ENCODE results near the gene PCDHB10.
"Not testable (repeated sequence)": the region's sequence is repeated elsewhere in the genome, so short reads cannot be mapped to it uniquely, and the experiment has no call there.

The PCDHB10 gene

DNA sequence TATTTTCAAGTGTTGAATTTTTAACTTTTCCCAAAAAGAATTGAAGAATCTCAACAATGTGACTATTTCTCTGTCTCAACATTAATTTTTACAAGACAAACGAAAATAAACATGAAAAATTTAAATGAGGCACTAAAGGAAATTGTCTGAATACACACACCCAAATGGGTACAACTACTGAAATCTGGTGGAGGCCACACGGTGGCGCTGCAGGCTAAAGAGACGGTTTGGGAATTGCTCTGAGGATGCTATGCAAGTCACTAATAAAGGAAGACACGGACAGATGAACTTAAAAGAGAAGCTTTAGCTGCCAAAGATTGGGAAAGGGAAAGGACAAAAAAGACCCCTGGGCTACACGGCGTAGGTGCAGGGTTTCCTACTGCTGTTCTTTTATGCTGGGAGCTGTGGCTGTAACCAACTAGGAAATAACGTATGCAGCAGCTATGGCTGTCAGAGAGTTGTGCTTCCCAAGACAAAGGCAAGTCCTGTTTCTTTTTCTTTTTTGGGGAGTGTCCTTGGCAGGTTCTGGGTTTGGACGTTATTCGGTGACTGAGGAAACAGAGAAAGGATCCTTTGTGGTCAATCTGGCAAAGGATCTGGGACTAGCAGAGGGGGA lies at the start of gene PCDHB10:
Gene PCDHB10 (plus strand): TSS at position 244 of the 616 bp plus-strand sequence. CDS start 200 bp downstream, at position 444.
- DNase-seq (ENCODE audit: low read depth), result no peak

- peak; percentile 23 for DNase-seq (ENCODE audit: low read depth)
Measured at GRCh38 chr5:141149812-141150211, 42.3 kb upstream of the PCDHB10 start, which contains the start of gene PCDHB6. Gene PCDHB6, plus strand, starts transcription at chr5:141150057. Its CDS starts 201 bp downstream, at chr5:141150258.

DNA sequence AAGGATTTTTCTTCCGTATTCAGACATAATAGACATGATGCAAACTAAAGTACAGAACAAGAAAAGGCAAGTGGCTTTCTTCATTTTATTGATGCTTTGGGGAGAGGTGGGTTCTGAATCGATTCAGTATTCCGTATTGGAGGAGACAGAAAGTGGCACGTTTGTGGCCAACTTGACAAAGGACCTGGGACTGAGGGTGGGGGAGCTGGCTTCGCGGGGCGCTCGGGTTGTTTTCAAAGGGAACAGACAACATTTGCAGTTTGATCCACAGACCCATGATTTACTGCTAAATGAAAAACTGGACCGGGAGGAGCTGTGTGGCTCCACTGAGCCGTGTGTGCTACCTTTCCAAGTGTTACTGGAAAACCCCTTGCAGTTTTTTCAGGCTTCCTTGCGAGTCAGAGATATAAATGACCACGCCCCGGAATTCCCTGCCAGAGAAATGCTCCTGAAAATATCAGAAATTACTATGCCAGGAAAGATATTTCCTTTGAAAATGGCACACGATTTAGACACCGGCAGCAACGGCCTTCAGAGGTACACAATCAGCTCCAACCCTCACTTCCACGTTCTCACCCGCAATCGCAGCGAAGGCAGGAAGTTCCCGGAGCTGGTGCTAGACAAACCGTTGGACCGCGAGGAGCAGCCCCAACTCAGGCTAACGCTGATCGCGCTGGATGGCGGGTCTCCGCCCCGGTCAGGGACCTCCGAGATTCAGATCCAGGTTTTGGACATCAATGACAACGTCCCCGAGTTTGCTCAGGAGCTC lies 41.7 kb upstream of the PCDHB10 start:
- no peak for DNase-seq (ENCODE audit: low read depth)

DNA sequence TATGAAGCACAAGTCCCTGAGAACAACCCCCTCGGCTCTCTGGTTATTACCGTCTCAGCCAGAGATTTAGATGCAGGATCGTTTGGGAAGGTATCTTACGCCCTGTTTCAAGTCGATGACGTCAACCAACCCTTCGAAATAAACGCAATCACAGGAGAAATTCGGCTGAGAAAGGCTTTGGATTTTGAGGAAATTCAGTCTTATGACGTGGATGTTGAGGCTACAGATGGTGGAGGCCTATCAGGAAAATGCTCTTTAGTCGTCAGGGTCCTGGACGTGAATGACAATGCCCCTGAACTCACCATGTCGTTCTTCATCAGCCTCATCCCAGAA lies 41.2 kb upstream of the PCDHB10 start:
- DNase-seq (ENCODE audit: low read depth), result no peak

DNA sequence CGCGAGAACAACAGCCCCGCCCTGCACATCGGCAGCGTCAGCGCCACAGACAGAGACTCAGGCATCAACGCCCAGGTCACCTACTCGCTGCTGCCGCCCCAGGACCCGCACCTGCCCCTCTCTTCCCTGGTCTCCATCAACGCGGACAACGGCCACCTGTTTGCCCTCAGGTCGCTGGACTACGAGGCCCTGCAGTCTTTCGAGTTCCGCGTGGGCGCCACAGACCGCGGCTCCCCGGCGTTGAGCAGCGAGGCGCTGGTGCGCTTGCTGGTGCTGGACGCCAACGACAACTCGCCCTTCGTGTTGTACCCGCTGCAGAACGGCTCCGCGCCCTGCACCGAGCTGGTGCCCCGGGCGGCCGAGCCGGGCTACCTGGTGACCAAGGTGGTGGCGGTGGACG lies 40.5 kb upstream of the PCDHB10 start:
- DNase-seq (ENCODE audit: low read depth), result not testable (repeated sequence)

GRCh38 chr5:141152096-141152495 lies 40.1 kb upstream of the PCDHB10 start:
- not testable (repeated sequence) for DNase-seq (ENCODE audit: low read depth)

- DNase-seq (ENCODE audit: low read depth), result no peak
Measured at GRCh38 chr5:141155540-141156374, 36.4 kb upstream of the PCDHB10 start.

DNA sequence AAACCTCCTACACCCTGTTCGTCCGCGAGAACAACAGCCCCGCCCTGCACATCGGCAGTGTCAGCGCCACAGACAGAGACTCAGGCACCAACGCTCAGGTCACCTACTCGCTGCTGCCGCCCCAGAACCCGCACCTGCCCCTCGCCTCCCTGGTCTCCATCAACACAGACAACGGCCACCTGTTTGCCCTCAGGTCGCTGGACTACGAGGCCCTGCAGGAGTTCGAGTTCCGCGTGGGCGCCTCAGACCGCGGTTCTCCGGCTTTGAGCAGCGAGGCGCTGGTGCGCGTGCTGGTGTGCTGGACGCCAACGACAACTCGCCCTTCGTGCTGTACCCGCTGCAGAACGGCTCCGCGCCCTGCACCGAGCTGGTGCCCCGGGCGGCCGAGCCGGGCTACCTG lies 34.8 kb upstream of the PCDHB10 start:
- DNase-seq (ENCODE audit: low read depth), result not testable (repeated sequence)

DNA sequence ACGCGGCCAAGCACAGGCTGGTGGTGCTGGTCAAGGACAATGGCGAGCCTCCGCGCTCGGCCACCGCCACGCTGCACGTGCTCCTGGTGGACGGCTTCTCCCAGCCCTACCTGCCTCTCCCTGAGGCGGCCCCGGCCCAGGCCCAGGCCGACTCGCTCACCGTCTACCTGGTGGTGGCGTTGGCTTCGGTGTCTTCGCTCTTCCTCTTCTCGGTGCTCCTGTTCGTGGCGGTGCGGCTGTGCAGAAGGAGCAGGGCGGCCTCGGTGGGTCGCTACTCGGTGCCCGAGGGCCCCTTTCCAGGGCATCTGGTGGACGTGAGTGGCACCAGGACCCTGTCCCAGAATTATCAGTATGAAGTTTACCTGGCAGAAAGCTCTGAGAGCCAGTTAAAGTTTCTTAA lies 34.3 kb upstream of the PCDHB10 start:
- DNase-seq (ENCODE audit: low read depth), result not testable (repeated sequence)

- no peak for DNase-seq (ENCODE audit: low read depth)
Measured at GRCh38 chr5:141172381-141173204, 19.6 kb upstream of the PCDHB10 start, which contains the start of gene PCDHB7. Gene PCDHB7, plus strand, starts transcription at chr5:141172644. Its CDS starts 192 bp downstream, at chr5:141172836.

DNA sequence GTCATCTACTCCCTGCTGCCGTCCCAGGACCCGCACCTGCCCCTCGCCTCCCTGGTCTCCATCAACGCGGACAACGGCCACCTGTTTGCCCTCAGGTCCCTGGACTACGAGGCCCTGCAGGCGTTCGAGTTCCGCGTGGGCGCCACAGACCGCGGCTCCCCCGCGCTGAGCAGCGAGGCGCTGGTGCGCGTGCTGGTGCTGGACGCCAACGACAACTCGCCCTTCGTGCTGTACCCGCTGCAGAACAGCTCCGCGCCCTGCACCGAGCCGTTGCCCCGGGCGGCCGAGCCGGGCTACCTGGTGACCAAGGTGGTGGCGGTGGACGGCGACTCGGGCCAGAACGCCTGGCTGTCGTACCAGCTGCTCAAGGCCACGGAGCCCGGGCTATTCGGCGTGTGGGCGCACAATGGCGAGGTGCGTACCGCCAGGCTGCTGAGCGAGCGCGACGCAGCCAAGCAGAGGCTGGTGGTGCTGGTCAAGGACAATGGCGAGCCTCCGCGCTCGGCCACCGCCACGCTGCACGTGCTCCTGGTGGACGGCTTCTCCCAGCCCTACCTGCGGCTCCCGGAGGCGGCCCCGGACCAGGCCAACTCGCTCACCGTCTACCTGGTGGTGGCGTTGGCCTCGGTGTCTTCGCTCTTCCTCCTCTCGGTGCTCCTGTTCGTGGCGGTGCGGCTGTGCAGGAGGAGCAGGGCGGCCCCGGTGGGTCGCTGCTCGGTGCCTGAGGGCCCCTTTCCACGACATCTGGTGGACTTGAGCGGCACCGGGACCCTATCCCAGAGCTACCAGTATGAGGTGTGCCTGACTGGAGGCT lies 17.7 kb upstream of the PCDHB10 start:
- not testable (repeated sequence) for DNase-seq (ENCODE audit: low read depth)

- DNase-seq (ENCODE audit: low read depth), result no peak
Measured at GRCh38 chr5:141175933-141176332, 16.2 kb upstream of the PCDHB10 start.

DNA sequence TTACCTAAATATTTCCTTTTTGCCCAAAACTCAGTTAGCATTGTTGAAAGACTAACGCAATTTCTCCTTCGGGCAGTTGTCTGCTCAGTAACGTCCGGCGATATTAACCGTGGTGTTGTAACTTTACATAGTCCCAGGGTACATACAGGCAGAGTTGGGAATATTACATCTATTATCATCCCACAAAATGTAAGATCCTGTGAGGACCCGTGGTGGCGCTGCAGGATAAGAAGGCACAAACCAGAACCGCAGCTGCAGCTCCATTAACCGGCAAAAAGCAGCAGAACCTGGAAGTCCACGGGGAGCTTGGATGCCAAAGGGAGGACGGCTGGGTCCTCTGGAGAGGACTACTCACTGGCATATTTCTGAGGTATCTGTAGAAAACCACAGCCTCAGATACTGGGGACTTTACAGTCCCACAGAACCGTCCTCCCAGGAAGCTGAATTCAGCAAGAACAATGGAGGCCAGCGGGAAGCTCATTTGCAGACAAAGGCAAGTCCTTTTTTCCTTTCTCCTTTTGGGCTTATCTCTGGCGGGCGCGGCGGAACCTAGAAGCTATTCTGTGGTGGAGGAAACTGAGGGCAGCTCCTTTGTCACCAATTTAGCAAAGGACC lies 14.5 kb upstream of the PCDHB10 start, which contains the start of gene PCDHB8:
Gene PCDHB8 (plus strand): TSS at position 214 of the 615 bp plus-strand sequence. CDS start 245 bp downstream, at position 459.
- DNase-seq (ENCODE audit: low read depth), result not testable (repeated sequence)

DNA sequence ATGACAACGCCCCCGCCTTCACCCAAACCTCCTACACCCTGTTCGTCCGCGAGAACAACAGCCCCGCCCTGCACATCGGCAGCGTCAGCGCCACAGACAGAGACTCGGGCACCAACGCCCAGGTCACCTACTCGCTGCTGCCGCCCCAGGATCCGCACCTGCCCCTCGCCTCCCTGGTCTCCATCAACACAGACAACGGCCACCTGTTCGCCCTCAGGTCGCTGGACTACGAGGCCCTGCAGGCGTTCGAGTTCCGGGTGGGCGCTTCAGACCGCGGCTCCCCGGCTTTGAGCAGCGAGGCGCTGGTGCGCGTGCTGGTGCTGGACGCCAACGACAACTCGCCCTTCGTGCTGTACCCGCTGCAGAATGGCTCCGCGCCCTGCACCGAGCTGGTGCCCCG lies 12.8 kb upstream of the PCDHB10 start:
- DNase-seq (ENCODE audit: low read depth), result not testable (repeated sequence)

- not testable (repeated sequence) for DNase-seq (ENCODE audit: low read depth)
Measured at GRCh38 chr5:141179876-141180275, 12.3 kb upstream of the PCDHB10 start.

- no peak for DNase-seq (ENCODE audit: low read depth)
Measured at GRCh38 chr5:141180313-141180712, 11.8 kb upstream of the PCDHB10 start.

GRCh38 chr5:141182248-141182647 lies 9.9 kb upstream of the PCDHB10 start, which contains the start of gene PCDHB16:
Gene PCDHB16, plus strand, starts transcription at chr5:141182387. Its CDS starts 173 bp downstream, at chr5:141182560.
- DNase-seq (ENCODE audit: low read depth), result no peak

GRCh38 chr5:141184117-141184855 lies 7.9 kb upstream of the PCDHB10 start:
- not testable (repeated sequence) for DNase-seq (ENCODE audit: low read depth)

DNA sequence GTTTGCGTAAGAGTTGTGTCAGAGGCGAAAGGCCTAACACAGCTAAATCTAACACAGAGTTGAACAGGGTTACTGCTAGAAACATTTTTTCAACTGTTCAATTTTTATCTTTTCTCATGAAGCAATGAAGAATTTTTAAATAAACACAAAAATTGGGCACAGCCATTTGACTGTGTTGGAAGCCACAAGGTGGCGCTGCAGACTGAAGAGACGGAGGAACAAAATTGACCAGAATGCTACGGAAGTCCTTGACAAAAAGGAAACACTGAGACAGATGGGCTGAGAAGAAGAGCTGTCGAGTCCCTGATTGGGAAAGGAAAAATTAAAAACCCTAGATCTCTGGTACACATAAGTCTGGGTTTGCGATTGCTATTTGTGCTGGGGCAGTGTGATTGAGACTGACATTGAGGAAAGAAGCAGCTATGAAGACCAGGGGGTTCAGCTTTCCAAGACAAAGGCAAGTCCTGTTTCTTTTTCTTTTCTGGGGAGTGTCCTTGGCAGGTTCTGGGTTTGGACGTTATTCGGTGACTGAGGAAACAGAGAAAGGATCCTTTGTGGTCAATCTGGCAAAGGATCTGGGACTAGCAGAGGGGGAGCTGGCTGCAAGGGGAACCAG lies 5.1 kb upstream of the PCDHB10 start, which contains the start of gene PCDHB9:
Gene PCDHB9 (plus strand): TSS at position 265 of the 616 bp plus-strand sequence. CDS start 158 bp downstream, at position 423.
- no peak for DNase-seq (ENCODE audit: low read depth)

All from HS-5 (cell line).